A673 (cell line): ENCODE results near the gene HYDIN.
"Not testable (repeated sequence)": the region's sequence is repeated elsewhere in the genome, so short reads cannot be mapped to it uniquely, and the experiment has no call there.

ENCODE experiments used
- EZH2 ChIP-seq: fragments of 200-600 bp; sonication (generic); IDR thresholded peaks from 2 replicates; pipeline ENCODE4 v1.6.1; 2017; ENCODE audit warnings: borderline replicate concordance, low read depth, mild to moderate bottlenecking, mixed read lengths, antibody characterized with exemption, low read length; ENCODE audit not compliant: poor library complexity, severe bottlenecking
- TF ChIP-seq, protein P1 (sequence below): fragments of 300-800, 200-600 bp; sonication (generic); conservative IDR thresholded peaks from 2 replicates; pipeline ENCODE4 v1.5.1; 2017; ENCODE audit warnings: low read depth, mild to moderate bottlenecking, antibody characterized with exemption, low read length, moderate library complexity, mixed read lengths

DNA sequence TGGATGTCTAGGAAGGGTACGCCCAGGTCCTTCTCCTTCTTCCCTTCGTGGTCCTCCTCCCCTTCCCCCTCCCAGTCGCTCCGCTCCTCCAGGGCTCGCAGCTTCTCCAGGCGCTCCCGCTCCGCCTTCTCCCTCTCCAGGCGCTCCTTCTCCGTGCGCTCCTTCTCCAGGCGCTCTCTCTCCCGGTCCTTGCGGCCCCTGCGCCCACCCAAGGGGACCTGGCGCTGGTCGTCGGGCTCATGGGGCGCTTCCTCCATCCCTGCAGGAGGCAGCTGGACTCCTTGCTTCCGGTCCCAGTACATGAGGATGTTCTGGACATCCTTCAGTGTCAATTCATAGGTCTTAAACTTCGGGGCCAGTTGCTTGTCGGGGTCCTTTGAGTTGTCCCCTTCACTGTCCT, 309.9 kb downstream of the HYDIN start:
- not testable (repeated sequence) for TF ChIP-seq EZH2
- TF ChIP-seq, protein P1, sequence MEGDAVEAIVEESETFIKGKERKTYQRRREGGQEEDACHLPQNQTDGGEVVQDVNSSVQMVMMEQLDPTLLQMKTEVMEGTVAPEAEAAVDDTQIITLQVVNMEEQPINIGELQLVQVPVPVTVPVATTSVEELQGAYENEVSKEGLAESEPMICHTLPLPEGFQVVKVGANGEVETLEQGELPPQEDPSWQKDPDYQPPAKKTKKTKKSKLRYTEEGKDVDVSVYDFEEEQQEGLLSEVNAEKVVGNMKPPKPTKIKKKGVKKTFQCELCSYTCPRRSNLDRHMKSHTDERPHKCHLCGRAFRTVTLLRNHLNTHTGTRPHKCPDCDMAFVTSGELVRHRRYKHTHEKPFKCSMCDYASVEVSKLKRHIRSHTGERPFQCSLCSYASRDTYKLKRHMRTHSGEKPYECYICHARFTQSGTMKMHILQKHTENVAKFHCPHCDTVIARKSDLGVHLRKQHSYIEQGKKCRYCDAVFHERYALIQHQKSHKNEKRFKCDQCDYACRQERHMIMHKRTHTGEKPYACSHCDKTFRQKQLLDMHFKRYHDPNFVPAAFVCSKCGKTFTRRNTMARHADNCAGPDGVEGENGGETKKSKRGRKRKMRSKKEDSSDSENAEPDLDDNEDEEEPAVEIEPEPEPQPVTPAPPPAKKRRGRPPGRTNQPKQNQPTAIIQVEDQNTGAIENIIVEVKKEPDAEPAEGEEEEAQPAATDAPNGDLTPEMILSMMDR = not testable (repeated sequence)
